Fibroblast of gingiva (primary cell): ENCODE measurements around the gene SERINC2.
"Not testable (repeated sequence)": the region's sequence is repeated elsewhere in the genome, so short reads cannot be mapped to it uniquely, and the experiment has no call there.

Experiments
- DNase-seq: peaks from one replicate; pipeline ENCODE4 v3.0.0-alpha.2; 2011; ENCODE audit warnings: low read depth

SERINC2 gene

GRCh38 chr1:31414980-31415370, 2.0 kb downstream of the SERINC2 start:
- DNase-seq, result no peak

- no peak for DNase-seq
Measured at GRCh38 chr1:31415658-31416057, 2.6 kb downstream of the SERINC2 start.

- no peak for DNase-seq
Measured at GRCh38 chr1:31416101-31416736, 3.2 kb downstream of the SERINC2 start.

- DNase-seq, result no peak
Measured at GRCh38 chr1:31417148-31417547, 4.1 kb downstream of the SERINC2 start.

GRCh38 chr1:31418626-31419323, 5.8 kb downstream of the SERINC2 start:
- DNase-seq, result no peak

GRCh38 chr1:31420716-31421115, 7.7 kb downstream of the SERINC2 start:
- no peak for DNase-seq

GRCh38 chr1:31421371-31422040, 8.5 kb downstream of the SERINC2 start:
- DNase-seq, result no peak

- peak; percentile 80 for DNase-seq
Measured at GRCh38 chr1:31422505-31423319, 9.7 kb downstream of the SERINC2 start.

GRCh38 chr1:31423418-31423947, 10.5 kb downstream of the SERINC2 start:
- no peak for DNase-seq

GRCh38 chr1:31424568-31424967, 11.6 kb downstream of the SERINC2 start:
- no peak for DNase-seq

- no peak for DNase-seq
Measured at GRCh38 chr1:31425301-31426081, 12.5 kb downstream of the SERINC2 start.

GRCh38 chr1:31426249-31426922, 13.4 kb downstream of the SERINC2 start:
- DNase-seq, result no peak

GRCh38 chr1:31427322-31427721, 14.3 kb downstream of the SERINC2 start:
- no peak for DNase-seq

- no peak for DNase-seq
Measured at GRCh38 chr1:31428436-31429221, 15.6 kb downstream of the SERINC2 start.

GRCh38 chr1:31429583-31429982, 16.6 kb downstream of the SERINC2 start:
- no peak for DNase-seq

GRCh38 chr1:31431351-31432257, 18.6 kb downstream of the SERINC2 start:
- DNase-seq, result not testable (repeated sequence)

- no peak for DNase-seq
Measured at GRCh38 chr1:31432592-31433395, 19.8 kb downstream of the SERINC2 start.

- no peak for DNase-seq
Measured at GRCh38 chr1:31433396-31433930, 20.4 kb downstream of the SERINC2 start.
